ENCODE measurements around the gene NDST1. TPM values are rescaled to one million over a fixed set of nuclear protein-coding genes. Genes with fewer than 3 reads are reported as not detected.
"Not testable (repeated sequence)": the region's sequence is repeated elsewhere in the genome, so short reads cannot be mapped to it uniquely, and the experiment has no call there.

Gene NDST1
- polyA plus RNA-seq, 4 donors = 7.4 to 44.5 (median 21.0) TPM

DNA sequence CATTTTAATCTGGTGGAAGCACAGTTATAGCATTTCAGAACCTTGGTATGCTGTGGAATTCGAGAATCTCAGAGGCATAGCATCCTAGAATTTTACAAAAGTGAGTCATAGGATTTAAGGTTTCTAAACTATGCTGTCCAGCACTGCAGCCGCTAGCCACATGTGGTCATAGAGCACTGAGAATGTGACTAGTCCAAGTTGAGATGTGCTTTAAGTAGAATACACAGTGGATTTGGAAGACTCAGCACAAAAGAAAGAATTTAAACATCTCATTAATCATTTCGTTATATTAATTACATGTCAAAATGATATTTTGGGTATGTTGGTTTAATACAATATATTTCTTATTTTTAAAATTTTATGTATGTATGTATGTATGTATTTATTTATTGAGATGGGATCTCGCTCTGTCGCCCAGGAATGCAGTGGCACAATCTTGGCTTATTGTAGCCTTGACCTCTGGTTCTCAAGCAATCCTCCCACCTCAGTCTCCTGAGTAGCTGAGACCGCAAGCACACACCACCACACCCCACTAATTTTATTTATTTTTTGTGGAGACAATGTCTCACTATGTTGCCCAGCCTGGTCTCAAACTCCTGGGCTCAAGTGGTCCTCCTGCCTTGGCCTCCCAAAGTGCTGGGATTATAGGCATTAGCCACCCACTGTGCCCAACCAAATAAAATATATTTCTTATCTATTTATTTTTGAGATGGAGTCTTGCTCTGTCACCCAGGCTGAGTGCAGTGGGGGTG, 38.0 kb upstream of the NDST1 start:
- Histone ChIP-seq H3K36me3 (ENCODE audit: control insufficient read depth in 3 of 3, insufficient read depth in 2 of 3, low read depth in 1 of 3, low read length in 3 of 3) (no peaks in the 10 kb centered on the region), H3K27me3 (ENCODE audit: control insufficient read depth in 3 of 3, insufficient read depth in 3 of 3, low read length in 3 of 3) (no peaks in the 10 kb centered on the region), H3K4me3 (ENCODE audit: low read depth in 1 of 3, low read length in 3 of 3) (no peak overlapping the region), H3K4me1 (ENCODE audit: control insufficient read depth in 3 of 3, insufficient read depth in 2 of 3, low read depth in 1 of 3, low read length in 2 of 3) (no peaks in the 10 kb centered on the region), H3K27ac (ENCODE audit: low read depth in 1 of 3, low read length in 2 of 3) (no peak overlapping the region), H3K9me3 (ENCODE audit: control insufficient read depth in 2 of 2, insufficient read depth in 1 of 2, low read depth in 1 of 2, low read length in 1 of 2) (no peaks in the 10 kb centered on the region)
- FAIRE-seq (no peak), DNase-seq (no peak)
- WGBS, 3 donors = 71 to 77% (median 77%) methylated on average over 6 of the region's 6 CpGs

DNA sequence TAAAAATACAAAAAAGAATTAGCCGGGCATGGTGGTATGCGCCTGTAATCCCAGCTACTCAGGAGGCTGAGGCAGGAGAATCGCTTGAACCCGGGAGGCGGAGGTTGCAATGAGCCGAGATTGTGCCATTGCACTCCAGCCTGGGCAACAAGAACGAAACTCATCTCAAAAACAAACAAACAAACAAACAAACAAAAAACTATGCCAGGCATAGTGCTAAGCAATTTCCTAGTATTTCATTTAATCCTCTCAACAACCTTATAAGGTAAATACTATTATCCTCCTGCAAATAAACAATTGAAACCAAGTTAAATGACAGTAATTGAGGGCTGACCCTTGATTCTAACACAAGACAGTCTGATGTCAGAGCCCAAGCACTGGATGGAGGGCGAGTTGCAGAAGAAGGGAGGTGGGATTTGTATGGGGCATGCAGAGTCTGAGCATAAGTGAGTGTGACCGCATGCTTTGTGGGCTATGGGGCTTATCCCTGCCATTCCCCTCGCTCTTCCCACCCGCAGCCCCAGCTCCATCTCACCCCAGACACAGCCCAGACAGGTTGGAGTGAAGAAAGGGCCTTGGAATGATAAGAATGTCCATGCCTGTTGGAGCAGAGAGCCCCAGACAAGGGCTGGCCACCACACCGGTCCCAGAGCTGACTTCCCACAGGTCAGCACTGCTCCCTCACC, 34.1 kb upstream of the NDST1 start:
- Histone ChIP-seq H3K27me3 (ENCODE audit: control insufficient read depth in 3 of 3, insufficient read depth in 3 of 3, low read length in 3 of 3) (no peaks in the 10 kb centered on the region), H3K27ac (ENCODE audit: low read depth in 1 of 3, low read length in 2 of 3) (no peak overlapping the region), H3K4me3 (ENCODE audit: low read depth in 1 of 3, low read length in 3 of 3) (no peak overlapping the region), H3K9me3 (ENCODE audit: control insufficient read depth in 2 of 2, insufficient read depth in 1 of 2, low read depth in 1 of 2, low read length in 1 of 2) (no peaks in the 10 kb centered on the region), H3K36me3 (ENCODE audit: control insufficient read depth in 3 of 3, insufficient read depth in 2 of 3, low read depth in 1 of 3, low read length in 3 of 3) (no peaks in the 10 kb centered on the region), H3K4me1 (ENCODE audit: control insufficient read depth in 3 of 3, insufficient read depth in 2 of 3, low read depth in 1 of 3, low read length in 2 of 3) (no peaks in the 10 kb centered on the region)
- DNase-seq (no peak), FAIRE-seq (no peak)
- 87 to 90% (median 89%) methylated on average over 12 of the region's 12 CpGs for WGBS, 3 donors

GRCh38 chr5:150476568-150476967, 31.4 kb upstream of the NDST1 start:
- not testable (repeated sequence) for FAIRE-seq; H3K27me3 ChIP-seq (ENCODE audit: control insufficient read depth in 3 of 3, insufficient read depth in 3 of 3, low read length in 3 of 3); H3K4me3 ChIP-seq (ENCODE audit: low read depth in 1 of 3, low read length in 3 of 3); H3K9me3 ChIP-seq (ENCODE audit: control insufficient read depth in 2 of 2, insufficient read depth in 1 of 2, low read depth in 1 of 2, low read length in 1 of 2); H3K36me3 ChIP-seq (ENCODE audit: control insufficient read depth in 3 of 3, insufficient read depth in 2 of 3, low read depth in 1 of 3, low read length in 3 of 3); DNase-seq; H3K4me1 ChIP-seq (ENCODE audit: control insufficient read depth in 3 of 3, insufficient read depth in 2 of 3, low read depth in 1 of 3, low read length in 2 of 3)
- 72 to 76% (median 75%) methylated on average over 6 of the region's 6 CpGs for WGBS, 3 donors
- H3K27ac ChIP-seq (ENCODE audit: low read depth in 1 of 3, low read length in 2 of 3) = peak overlapping the region in 1 of 3 donors; percentile 4

DNA sequence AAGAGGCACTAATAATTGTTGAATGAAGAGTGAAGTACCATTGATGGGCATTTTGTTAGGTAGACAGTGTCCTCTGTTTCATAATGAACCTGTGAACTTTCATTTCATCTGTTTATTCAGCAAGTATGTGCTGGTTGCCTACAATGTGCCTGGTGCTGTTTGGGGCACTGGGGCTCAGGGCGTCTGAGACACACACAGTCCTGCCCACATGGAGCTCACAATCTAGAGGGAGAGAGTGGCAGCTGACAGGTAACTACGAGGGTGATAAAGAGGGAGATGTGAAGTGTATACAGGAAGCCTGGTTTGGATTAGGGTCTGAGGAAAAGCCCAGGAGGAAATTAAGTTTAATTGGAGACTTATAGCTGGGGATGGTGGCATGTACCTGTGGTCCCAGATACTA, 28.5 kb upstream of the NDST1 start:
- DNase-seq = no peak
- no peak for FAIRE-seq
- WGBS, 3 donors = 54 to 68% (median 61%) methylated on average over 2 of the region's 2 CpGs
- H3K4me3 ChIP-seq (ENCODE audit: low read depth in 1 of 3, low read length in 3 of 3) = no peak overlapping the region
- no peaks in the 10 kb centered on the region for H3K27me3 ChIP-seq (ENCODE audit: control insufficient read depth in 3 of 3, insufficient read depth in 3 of 3, low read length in 3 of 3)
- no peak overlapping the region for H3K27ac ChIP-seq (ENCODE audit: low read depth in 1 of 3, low read length in 2 of 3)
- no peaks in the 10 kb centered on the region for H3K36me3 ChIP-seq (ENCODE audit: control insufficient read depth in 3 of 3, insufficient read depth in 2 of 3, low read depth in 1 of 3, low read length in 3 of 3)
- H3K4me1 ChIP-seq (ENCODE audit: control insufficient read depth in 3 of 3, insufficient read depth in 2 of 3, low read depth in 1 of 3, low read length in 2 of 3) = peaks cover 0 to 8% (median 6%) of the 10 kb centered on the region in 3 donors
- H3K9me3 ChIP-seq (ENCODE audit: control insufficient read depth in 2 of 2, insufficient read depth in 1 of 2, low read depth in 1 of 2, low read length in 1 of 2) = no peaks in the 10 kb centered on the region

- WGBS, 3 donors = 65 to 88% (median 77%) methylated on average over 6 of the region's 6 CpGs
- FAIRE-seq = no peak
- Histone ChIP-seq H3K9me3 (ENCODE audit: control insufficient read depth in 2 of 2, insufficient read depth in 1 of 2, low read depth in 1 of 2, low read length in 1 of 2) (no peaks in the 10 kb centered on the region), H3K4me3 (ENCODE audit: low read depth in 1 of 3, low read length in 3 of 3) (no peak overlapping the region), H3K27ac (ENCODE audit: low read depth in 1 of 3, low read length in 2 of 3) (peak overlapping the region in 1 of 3 donors; percentile 26), H3K27me3 (ENCODE audit: control insufficient read depth in 3 of 3, insufficient read depth in 3 of 3, low read length in 3 of 3) (no peaks in the 10 kb centered on the region), H3K36me3 (ENCODE audit: control insufficient read depth in 3 of 3, insufficient read depth in 2 of 3, low read depth in 1 of 3, low read length in 3 of 3) (no peaks in the 10 kb centered on the region), H3K4me1 (ENCODE audit: control insufficient read depth in 3 of 3, insufficient read depth in 2 of 3, low read depth in 1 of 3, low read length in 2 of 3) (peaks cover 0 to 14% (median 6%) of the 10 kb centered on the region in 3 donors)
- DNase-seq = no peak
Measured at GRCh38 chr5:150481708-150481965, 26.3 kb upstream of the NDST1 start.

GRCh38 chr5:150481972-150482406, 25.9 kb upstream of the NDST1 start:
- peak; percentile 36 to 48 for DNase-seq
- H3K27ac ChIP-seq (ENCODE audit: low read depth in 1 of 3, low read length in 2 of 3) = peak overlapping the region in 1 of 3 donors; percentile 26

GRCh38 chr5:150484964-150485692, 22.8 kb upstream of the NDST1 start:
- Histone ChIP-seq H3K4me3 (ENCODE audit: low read depth in 1 of 3, low read length in 3 of 3) (peak overlapping the region; percentile 73 to 94 (median 85)), H3K4me1 (ENCODE audit: control insufficient read depth in 3 of 3, insufficient read depth in 2 of 3, low read depth in 1 of 3, low read length in 2 of 3) (peaks cover 0 to 46% (median 13%) of the 10 kb centered on the region in 3 donors), H3K27ac (ENCODE audit: low read depth in 1 of 3, low read length in 2 of 3) (peak overlapping the region; percentile 53 to 95 (median 93)), H3K27me3 (ENCODE audit: control insufficient read depth in 3 of 3, insufficient read depth in 3 of 3, low read length in 3 of 3) (no peaks in the 10 kb centered on the region), H3K36me3 (ENCODE audit: control insufficient read depth in 3 of 3, insufficient read depth in 2 of 3, low read depth in 1 of 3, low read length in 3 of 3) (peaks cover 0 to 17% (median 0%) of the 10 kb centered on the region in 3 donors), H3K9me3 (ENCODE audit: control insufficient read depth in 2 of 2, insufficient read depth in 1 of 2, low read depth in 1 of 2, low read length in 1 of 2) (no peaks in the 10 kb centered on the region)
- DNase-seq = no peak
- 18 to 29% (median 26%) methylated on average over 24 to 28 of the region's 28 CpGs for WGBS, 3 donors
- FAIRE-seq = no peak

More at GRCh38 chr5:150481972-150482406, 25.9 kb upstream of the NDST1 start:
- 26 to 55% (median 31%) methylated on average over 6 of the region's 6 CpGs for WGBS, 3 donors
- Histone ChIP-seq H3K27me3 (ENCODE audit: control insufficient read depth in 3 of 3, insufficient read depth in 3 of 3, low read length in 3 of 3) (no peaks in the 10 kb centered on the region), H3K4me3 (ENCODE audit: low read depth in 1 of 3, low read length in 3 of 3) (no peak overlapping the region), H3K4me1 (ENCODE audit: control insufficient read depth in 3 of 3, insufficient read depth in 2 of 3, low read depth in 1 of 3, low read length in 2 of 3) (peaks cover 0 to 17% (median 6%) of the 10 kb centered on the region in 3 donors), H3K36me3 (ENCODE audit: control insufficient read depth in 3 of 3, insufficient read depth in 2 of 3, low read depth in 1 of 3, low read length in 3 of 3) (no peaks in the 10 kb centered on the region), H3K9me3 (ENCODE audit: control insufficient read depth in 2 of 2, insufficient read depth in 1 of 2, low read depth in 1 of 2, low read length in 1 of 2) (no peaks in the 10 kb centered on the region)
- FAIRE-seq = no peak

DNA sequence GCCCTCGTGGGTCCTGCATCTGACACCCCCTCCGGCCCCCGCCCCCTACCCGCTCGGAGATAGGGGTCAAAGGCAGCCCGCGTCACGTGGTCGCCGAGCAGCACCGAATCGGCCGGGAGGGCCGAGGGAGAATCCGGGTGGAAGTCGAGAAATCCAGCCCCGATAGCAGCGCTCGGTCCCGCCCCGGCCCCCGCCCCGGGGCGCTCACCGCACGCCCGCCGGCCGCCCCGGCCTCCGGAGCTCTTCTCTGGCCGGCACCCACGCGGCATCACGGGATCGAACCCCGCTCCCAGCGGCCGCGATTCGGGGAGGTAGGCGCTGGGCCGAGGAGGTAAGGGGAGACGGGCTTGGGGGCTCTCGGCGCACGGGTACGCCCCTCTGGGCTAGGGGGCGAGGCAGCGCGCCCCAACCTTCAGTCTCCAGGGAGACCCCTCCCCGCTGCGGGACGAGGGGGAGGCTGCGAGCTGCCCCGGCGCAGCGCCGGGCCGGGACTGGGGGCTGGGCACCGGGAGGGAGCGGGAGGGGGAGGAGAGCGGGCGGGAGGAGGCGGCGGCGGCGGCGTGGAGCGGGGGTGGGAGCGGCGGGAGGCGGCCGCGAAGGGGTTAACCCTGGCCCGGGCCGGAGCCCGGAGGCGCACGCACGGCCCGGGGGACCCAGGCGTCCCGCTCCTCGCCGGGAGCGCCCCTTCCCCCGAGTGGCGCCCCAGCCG, 22.1 kb upstream of the NDST1 start:
- peaks cover 0 to 53% (median 13%) of the 10 kb centered on the region in 3 donors for H3K4me1 ChIP-seq (ENCODE audit: control insufficient read depth in 3 of 3, insufficient read depth in 2 of 3, low read depth in 1 of 3, low read length in 2 of 3)
- FAIRE-seq (no peak), DNase-seq (peak; percentile 36 to 83)
- peak overlapping the region; percentile 53 to 95 (median 93) for H3K27ac ChIP-seq (ENCODE audit: low read depth in 1 of 3, low read length in 2 of 3)
- 0 to 1% (median 1%) methylated on average over 52 to 90 of the region's 90 CpGs for WGBS, 3 donors
- peaks cover 0 to 24% (median 0%) of the 10 kb centered on the region in 3 donors for H3K36me3 ChIP-seq (ENCODE audit: control insufficient read depth in 3 of 3, insufficient read depth in 2 of 3, low read depth in 1 of 3, low read length in 3 of 3)
- no peaks in the 10 kb centered on the region for H3K9me3 ChIP-seq (ENCODE audit: control insufficient read depth in 2 of 2, insufficient read depth in 1 of 2, low read depth in 1 of 2, low read length in 1 of 2)
- no peaks in the 10 kb centered on the region for H3K27me3 ChIP-seq (ENCODE audit: control insufficient read depth in 3 of 3, insufficient read depth in 3 of 3, low read length in 3 of 3)
- peak overlapping the region; percentile 73 to 94 (median 85) for H3K4me3 ChIP-seq (ENCODE audit: low read depth in 1 of 3, low read length in 3 of 3)
